Testis (tissue), 3 donors: ENCODE results near the gene KLF3. TPM values are rescaled to one million over a fixed set of nuclear protein-coding genes. Genes with fewer than 3 reads are reported as not detected.

ENCODE experiments used
- DNase-seq: peaks from one replicate; pipeline ENCODE4 v3.0.0-alpha.2; 2019
- H3K27ac ChIP-seq, 2 donors: fragments of 200-600 bp; sonication (generic); one replicate each; pipeline ENCODE4 v1.5.1; 2019
- H3K27me3 ChIP-seq: fragments of 200-600 bp; sonication (generic); one replicate; pipeline ENCODE4 v1.5.1; 2019
- H3K36me3 ChIP-seq: fragments of 200-600 bp; sonication (generic); one replicate; pipeline ENCODE4 v1.5.1; 2017; ENCODE audit warnings: low read depth; ENCODE audit errors: missing control alignments
- H3K4me1 ChIP-seq: fragments of 200-600 bp; sonication (generic); one replicate; pipeline ENCODE4 v1.5.1; 2019
- H3K4me3 ChIP-seq, 2 donors: fragments of 200-600 bp; sonication (generic); one replicate each; pipeline ENCODE4 v1.5.1; 2017 to 2019
- H3K9me3 ChIP-seq: fragments of 200-600 bp; sonication (generic); one replicate; pipeline ENCODE4 v1.5.1; 2017
- POLR2A ChIP-seq: fragments of 450-650 bp; IDR thresholded peaks from one replicate; pipeline ENCODE4 v1.6.1; 2017; ENCODE audit warnings: antibody characterized with exemption, mild to moderate bottlenecking, moderate library complexity
- WGBS, 2 donors: methylation state at CpG; one replicate each; pipeline ENCODE4 v1.1.5; 2018; 5-methylcytosine and 5-hydroxymethylcytosine counted together
- intact Hi-C: fragments of 100-400 bp; cut with DNase I; formaldehyde crosslinking; loops from one replicate; pipeline ENCODE4 v1.15.1; 2023; ENCODE audit warnings: low total_unique reads
- polyA plus RNA-seq: library from polyadenylated mRNA; stranded (reverse); fragments of 350-450 nt; fragmentation: Illumina TruSeq; extraction: RNeasy Lipid Tissue Mini Kit (QIAGEN cat#74804); gene quantifications from one replicate; pipeline ENCODE4 v1.2.3, GENCODE V29; 2014; ENCODE audit warnings: low read depth, low replicate concordance; ENCODE audit not compliant: insufficient read depth
- total RNA-seq, 2 donors: library from RNA; depleted of rRNA; stranded (reverse); fragments of >200 nt; gene quantifications; one replicate each; pipeline ENCODE4 v1.2.3, GENCODE V29; 2016
- TF ChIP-seq, protein P1 (sequence below), 3 experiments: fragments of 450-650 bp in 2 of 3; fragments of 200-600 bp in 1 of 3; sonication (generic) in 1 of 3; IDR thresholded peaks; one replicate each; pipeline ENCODE4 v1.5.1; 2016 to 2019; ENCODE audit warnings: antibody characterized with exemption in 3 of 3, mild to moderate bottlenecking in 2 of 3, moderate library complexity in 1 of 3

Gene KLF3
- total and polyA plus RNA-seq, 3 donors from 2014 or later: 16.4 to 24.6 (median 21.2) TPM

DNA sequence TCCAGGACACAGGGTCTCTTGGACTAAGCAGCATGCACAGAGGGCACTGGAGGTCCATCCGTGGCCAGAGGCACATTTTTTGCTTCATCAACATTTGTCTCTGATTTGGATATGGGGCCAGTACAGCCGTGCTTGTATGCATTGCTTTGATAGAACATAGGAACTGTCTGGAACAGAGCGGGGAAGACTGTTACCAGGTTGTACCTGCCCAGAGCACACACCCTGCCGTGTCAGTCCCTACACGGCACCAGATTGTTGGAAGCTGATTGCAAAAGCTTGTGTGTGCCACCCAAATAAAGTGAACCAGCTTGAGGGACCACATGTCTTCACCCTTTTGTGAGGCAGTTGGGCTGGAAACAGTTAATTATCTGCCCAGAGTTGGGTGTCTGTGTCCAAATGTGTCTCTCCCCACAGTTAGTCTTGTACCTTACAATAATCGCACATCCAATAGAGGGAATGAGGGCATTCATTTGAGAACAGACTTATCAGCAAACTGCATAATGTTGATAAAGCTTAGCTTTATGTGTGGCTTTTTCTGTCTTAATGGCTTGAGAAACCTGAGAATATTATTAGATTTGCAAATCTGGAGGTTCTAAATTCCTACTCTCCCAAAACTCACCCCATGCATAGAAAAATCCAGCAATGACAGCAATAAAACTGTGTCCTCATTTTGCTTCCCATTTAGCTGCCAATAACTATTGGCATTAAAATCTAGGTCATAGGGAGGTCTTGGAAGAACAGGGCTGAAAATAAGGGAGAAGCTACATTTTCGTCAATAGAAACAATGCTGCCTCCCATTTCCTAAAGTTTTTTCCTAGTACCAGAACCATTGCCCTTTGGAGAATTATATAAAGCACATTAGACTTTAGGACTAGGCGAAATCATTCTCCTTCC is 21.2 kb downstream of the KLF3 start:
- intact Hi-C loops: no loop called here
- H3K4me1 ChIP-seq: peaks cover 23% of the 10 kb centered on the region
- H3K36me3 ChIP-seq: no peaks in the 10 kb centered on the region
- DNase-seq: no peak
- H3K27me3 ChIP-seq: no peaks in the 10 kb centered on the region
- peak overlapping the region in 1 of 2 donors; percentile 63 for H3K27ac ChIP-seq
- TF ChIP-seq, protein P1, sequence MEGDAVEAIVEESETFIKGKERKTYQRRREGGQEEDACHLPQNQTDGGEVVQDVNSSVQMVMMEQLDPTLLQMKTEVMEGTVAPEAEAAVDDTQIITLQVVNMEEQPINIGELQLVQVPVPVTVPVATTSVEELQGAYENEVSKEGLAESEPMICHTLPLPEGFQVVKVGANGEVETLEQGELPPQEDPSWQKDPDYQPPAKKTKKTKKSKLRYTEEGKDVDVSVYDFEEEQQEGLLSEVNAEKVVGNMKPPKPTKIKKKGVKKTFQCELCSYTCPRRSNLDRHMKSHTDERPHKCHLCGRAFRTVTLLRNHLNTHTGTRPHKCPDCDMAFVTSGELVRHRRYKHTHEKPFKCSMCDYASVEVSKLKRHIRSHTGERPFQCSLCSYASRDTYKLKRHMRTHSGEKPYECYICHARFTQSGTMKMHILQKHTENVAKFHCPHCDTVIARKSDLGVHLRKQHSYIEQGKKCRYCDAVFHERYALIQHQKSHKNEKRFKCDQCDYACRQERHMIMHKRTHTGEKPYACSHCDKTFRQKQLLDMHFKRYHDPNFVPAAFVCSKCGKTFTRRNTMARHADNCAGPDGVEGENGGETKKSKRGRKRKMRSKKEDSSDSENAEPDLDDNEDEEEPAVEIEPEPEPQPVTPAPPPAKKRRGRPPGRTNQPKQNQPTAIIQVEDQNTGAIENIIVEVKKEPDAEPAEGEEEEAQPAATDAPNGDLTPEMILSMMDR (IDR thresholded peaks at IDR 0.05): no peak
- no peak for TF ChIP-seq POLR2A
- 38 to 41% methylated on average over 5 to 8 of the region's 8 CpGs for WGBS, 2 donors
- no peak overlapping the region for H3K4me3 ChIP-seq
- H3K9me3 ChIP-seq: no peaks in the 10 kb centered on the region

DNA sequence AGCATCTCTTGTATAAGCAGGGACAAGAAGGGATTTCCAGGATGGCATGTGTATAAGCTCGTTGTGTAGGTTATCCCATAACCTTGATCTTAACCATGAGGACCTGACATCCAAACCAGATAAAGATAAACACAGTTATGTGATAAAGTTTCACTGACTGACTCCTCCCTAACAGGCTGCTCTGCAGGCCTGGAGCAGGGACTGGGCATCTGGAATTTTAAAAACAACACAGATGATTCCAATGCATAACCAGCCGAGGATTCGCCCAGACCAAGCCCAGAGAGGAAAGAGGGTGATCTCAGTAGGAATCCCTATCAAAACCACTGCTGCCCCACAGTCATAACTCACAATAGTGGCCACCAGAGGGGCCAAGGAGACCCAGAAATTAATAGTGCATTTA is 22.7 kb downstream of the KLF3 start:
- Histone ChIP-seq H3K4me3 (no peak overlapping the region), H3K4me1 (peaks cover 27% of the 10 kb centered on the region), H3K27me3 (no peaks in the 10 kb centered on the region), H3K36me3 (no peaks in the 10 kb centered on the region), H3K9me3 (no peaks in the 10 kb centered on the region), H3K27ac (peak overlapping the region in 1 of 2 donors; percentile 15)
- 48 to 67% methylated on average over 3 of the region's 3 CpGs for WGBS, 2 donors
- TF ChIP-seq POLR2A: no peak
- TF ChIP-seq, protein P1 (IDR thresholded peaks at IDR 0.05): no peak
- no peak for DNase-seq
- intact Hi-C loops: no loop called here

DNA sequence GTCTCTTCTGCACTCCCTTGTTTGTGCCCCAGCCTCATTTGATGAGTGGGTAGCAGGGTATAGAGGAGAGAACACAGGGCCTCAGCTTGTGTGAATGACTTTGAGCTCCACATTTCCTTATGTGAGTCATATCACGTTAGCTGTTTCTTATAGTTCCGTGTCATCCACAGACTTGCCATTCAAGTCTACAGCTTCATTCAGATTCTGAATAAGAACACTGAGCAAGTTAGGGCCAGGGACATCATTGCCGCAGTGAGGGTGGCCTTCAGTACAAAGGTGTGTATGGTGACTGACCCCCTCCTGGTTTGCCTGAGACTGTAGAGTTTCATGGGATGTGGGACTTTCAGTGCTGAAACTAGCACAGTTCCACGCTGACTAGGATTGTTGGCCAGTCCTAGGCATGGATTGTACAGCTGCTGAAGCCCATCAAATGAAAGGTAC is 23.6 kb downstream of the KLF3 start:
- H3K36me3 ChIP-seq: no peaks in the 10 kb centered on the region
- no peak overlapping the region for H3K27ac ChIP-seq
- TF ChIP-seq, protein P1 (IDR thresholded peaks at IDR 0.05): no peak
- no peak for TF ChIP-seq POLR2A
- intact Hi-C loops: no loop called here
- 81 to 85% methylated on average over 4 of the region's 4 CpGs for WGBS, 2 donors
- H3K4me3 ChIP-seq: no peak overlapping the region
- H3K9me3 ChIP-seq: no peaks in the 10 kb centered on the region
- H3K4me1 ChIP-seq: peaks cover 36% of the 10 kb centered on the region
- no peaks in the 10 kb centered on the region for H3K27me3 ChIP-seq
- no peak for DNase-seq

DNA sequence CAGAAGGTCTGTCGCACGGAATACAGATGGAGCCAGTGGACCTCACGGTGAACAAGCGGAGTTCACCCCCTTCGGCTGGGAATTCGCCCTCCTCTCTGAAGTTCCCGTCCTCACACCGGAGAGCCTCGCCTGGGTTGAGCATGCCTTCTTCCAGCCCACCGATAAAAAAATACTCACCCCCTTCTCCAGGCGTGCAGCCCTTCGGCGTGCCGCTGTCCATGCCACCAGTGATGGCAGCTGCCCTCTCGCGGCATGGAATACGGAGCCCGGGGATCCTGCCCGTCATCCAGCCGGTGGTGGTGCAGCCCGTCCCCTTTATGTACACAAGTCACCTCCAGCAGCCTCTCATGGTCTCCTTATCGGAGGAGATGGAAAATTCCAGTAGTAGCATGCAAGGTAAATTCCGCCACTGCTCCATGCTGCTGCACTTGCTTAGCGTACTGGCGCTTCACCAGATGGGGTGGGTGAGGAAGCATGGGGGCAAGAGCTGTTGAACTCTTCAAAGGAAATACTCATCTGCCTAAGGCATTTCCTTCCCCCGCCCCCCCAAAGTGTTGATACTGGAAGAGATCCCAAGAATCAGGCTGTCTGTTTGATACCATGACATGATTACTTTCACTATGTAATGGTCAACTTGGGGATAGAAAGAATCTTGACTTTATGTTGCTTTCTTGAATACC is 24.8 kb downstream of the KLF3 start:
- H3K36me3 ChIP-seq: no peaks in the 10 kb centered on the region
- H3K9me3 ChIP-seq: no peaks in the 10 kb centered on the region
- H3K4me3 ChIP-seq: no peak overlapping the region
- H3K27me3 ChIP-seq: no peaks in the 10 kb centered on the region
- intact Hi-C loops: no loop called here
- WGBS, 2 donors: 97 to 98% methylated on average over 26 of the region's 26 CpGs
- H3K27ac ChIP-seq: no peak overlapping the region
- no peak for DNase-seq
- TF ChIP-seq, protein P1 (IDR thresholded peaks at IDR 0.05): no peak
- no peak for TF ChIP-seq POLR2A
- peaks cover 36% of the 10 kb centered on the region for H3K4me1 ChIP-seq
